Measurements from ENCODE around the gene OR2D2. TPM values are rescaled to one million over a fixed set of nuclear protein-coding genes. Genes with fewer than 3 reads are reported as not detected.
"Not testable (repeated sequence)": the region's sequence is repeated elsewhere in the genome, so short reads cannot be mapped to it uniquely, and the experiment has no call there.

Gene OR2D2
- total RNA-seq, 1 donor from 2014 or later, result not detected

- ATAC-seq (ENCODE audit: low read depth) (no peak), DNase-seq (no peak)
- Mint-ChIP-seq H3K27ac (no peak overlapping the region), H3K4me3 (no peak overlapping the region), H3K4me1 (no peaks in the 10 kb centered on the region), H3K36me3 (ENCODE audit: low read depth) (no peaks in the 10 kb centered on the region), H3K27me3 (no peaks in the 10 kb centered on the region), H3K9me3 (peaks cover 3% of the 10 kb centered on the region)
- POLR2A ChIA-PET, result no interaction called here
- TF ChIP-seq CTCF (IDR thresholded peaks at IDR 0.05), result no peak
- intact Hi-C loops (cut with micrococcal nuclease), result no loop called here
- CTCF ChIA-PET, result interaction anchor here (0.6 kb wide), 1 partner anchor 50 kb away, joined by 4 read pairs; no protein-coding TSS in a partner anchor
Measured at GRCh38 chr11:6864438-6864837, 27.9 kb downstream of the OR2D2 start.

GRCh38 chr11:6862961-6863360 is 29.3 kb downstream of the OR2D2 start, which contains the start of gene OR10A2:
Gene OR10A2, plus strand, starts transcription at chr11:6863057. Its CDS starts 6,698 bp downstream, at chr11:6869755.
- H3K9me3 Mint-ChIP-seq, result peaks cover 3% of the 10 kb centered on the region
- ChIA-PET CTCF (no interaction called here), POLR2A (interaction anchor here (0.7 kb wide), 1 partner anchor 452 kb away, joined by 7 read pairs; no protein-coding TSS in a partner anchor)
- H3K4me3 Mint-ChIP-seq, result no peak within 1 kb of the TSS
- DNase-seq, result no peak
- H3K4me1 Mint-ChIP-seq, result no peaks in the 10 kb centered on the region
- no peak for ATAC-seq (ENCODE audit: low read depth)
- H3K27me3 Mint-ChIP-seq, result no peaks in the 10 kb centered on the region
- no peak within 1 kb of the TSS for H3K27ac Mint-ChIP-seq
- no peak for TF ChIP-seq CTCF (IDR thresholded peaks at IDR 0.05)
- no peaks in the 10 kb centered on the region for H3K36me3 Mint-ChIP-seq (ENCODE audit: low read depth)
- intact Hi-C loops (cut with micrococcal nuclease), result no loop called here

GRCh38 chr11:6856871-6857270 is 35.4 kb downstream of the OR2D2 start:
- DNase-seq (no peak), ATAC-seq (ENCODE audit: low read depth) (no peak)
- no peak for TF ChIP-seq CTCF (IDR thresholded peaks at IDR 0.05)
- peaks cover 2% of the 10 kb centered on the region for H3K27me3 Mint-ChIP-seq
- intact Hi-C loops (cut with micrococcal nuclease), result no loop called here
- H3K36me3 Mint-ChIP-seq (ENCODE audit: low read depth), result no peaks in the 10 kb centered on the region
- H3K27ac Mint-ChIP-seq, result no peak overlapping the region
- CTCF ChIA-PET, result no interaction called here
- no peak overlapping the region for H3K4me3 Mint-ChIP-seq
- H3K4me1 Mint-ChIP-seq, result no peaks in the 10 kb centered on the region
- POLR2A ChIA-PET, result no interaction called here
- peaks cover 13% of the 10 kb centered on the region for H3K9me3 Mint-ChIP-seq

- no peak for DNase-seq
- ATAC-seq (ENCODE audit: low read depth), result no peak
- Mint-ChIP-seq H3K27me3 (peaks cover 2% of the 10 kb centered on the region), H3K4me3 (no peak overlapping the region), H3K27ac (no peak overlapping the region), H3K36me3 (ENCODE audit: low read depth) (no peaks in the 10 kb centered on the region), H3K4me1 (no peaks in the 10 kb centered on the region), H3K9me3 (peaks cover 12% of the 10 kb centered on the region)
- no peak for TF ChIP-seq CTCF (IDR thresholded peaks at IDR 0.05)
- ChIA-PET CTCF (no interaction called here), POLR2A (no interaction called here)
- intact Hi-C loops (cut with micrococcal nuclease), result no loop called here
Measured at GRCh38 chr11:6855971-6856541, 36.2 kb downstream of the OR2D2 start.

- H3K4me3 Mint-ChIP-seq; ATAC-seq (ENCODE audit: low read depth); H3K4me1 Mint-ChIP-seq; POLR2A ChIA-PET; H3K27me3 Mint-ChIP-seq; H3K27ac Mint-ChIP-seq; intact Hi-C loops (cut with micrococcal nuclease); DNase-seq; CTCF ChIA-PET; H3K36me3 Mint-ChIP-seq (ENCODE audit: low read depth): not testable (repeated sequence)
- H3K9me3 Mint-ChIP-seq, result peaks cover 12% of the 10 kb centered on the region
Measured at GRCh38 chr11:6854801-6855200, 37.5 kb downstream of the OR2D2 start.

GRCh38 chr11:6850526-6850925 is 41.8 kb downstream of the OR2D2 start:
- ChIA-PET POLR2A (no interaction called here), CTCF (no interaction called here)
- TF ChIP-seq CTCF (IDR thresholded peaks at IDR 0.05), result no peak
- H3K27ac Mint-ChIP-seq, result no peak overlapping the region
- no peaks in the 10 kb centered on the region for H3K36me3 Mint-ChIP-seq (ENCODE audit: low read depth)
- no peaks in the 10 kb centered on the region for H3K4me1 Mint-ChIP-seq
- peaks cover 2% of the 10 kb centered on the region for H3K27me3 Mint-ChIP-seq
- ATAC-seq (ENCODE audit: low read depth) (no peak), DNase-seq (no peak)
- peaks cover 12% of the 10 kb centered on the region for H3K9me3 Mint-ChIP-seq
- intact Hi-C loops (cut with micrococcal nuclease), result no loop called here
- H3K4me3 Mint-ChIP-seq, result no peak overlapping the region
